ENCODE data around the gene CFAP54. TPM values are rescaled to one million over a fixed set of nuclear protein-coding genes. Genes with fewer than 3 reads are reported as not detected.

CFAP54 gene
- total and polyA plus RNA-seq, 2 donors (not counting 3 experiments of a cell fraction or from before 2014, with no cell fraction given): 3.6 to 26.9 TPM

DNA sequence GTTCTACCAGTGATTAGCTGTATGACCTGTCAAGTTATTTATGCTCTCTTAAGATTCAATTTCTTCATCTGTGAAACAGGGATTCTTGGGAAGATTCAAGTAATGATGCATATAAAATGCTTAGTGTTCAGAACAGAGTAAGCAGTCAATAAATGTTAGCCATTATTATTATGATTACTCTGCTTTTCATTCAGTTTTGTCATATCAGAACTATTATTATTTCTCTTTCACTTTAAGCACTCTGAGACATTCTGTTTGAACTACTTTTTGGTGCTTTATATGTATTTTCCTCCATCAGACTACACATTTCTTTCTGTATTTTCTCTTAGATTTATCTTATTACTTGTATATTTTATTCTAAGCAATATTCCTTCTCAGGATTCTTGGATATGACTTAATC is 81.2 kb downstream of the CFAP54 start:
- no TSS peak for BruUV-seq (replicated peaks)
- CTCF ChIA-PET: no interaction called here
- dilution Hi-C loops (cut with MboI; ENCODE audit: extremely low pct_ligation_motif_present, low sequenced_read_pairs): no loop called here

More for the DNA sequence above, 81.2 kb downstream of the CFAP54 start:
- H3K9ac ChIP-seq (replicated peaks; ENCODE audit: extremely low read depth, insufficient read depth, low read length): no peak overlapping the region
- no peaks in the 10 kb centered on the region for H3K4me1 ChIP-seq (ENCODE audit: control insufficient read depth, extremely low read depth, insufficient read depth, low read length)
- H3K9me3 ChIP-seq (replicated peaks; ENCODE audit: control insufficient read depth, insufficient read depth, low read length): no peaks in the 10 kb centered on the region
- H3K27ac ChIP-seq (ENCODE audit: insufficient read depth, low read depth, low read length): no peak overlapping the region
- intact Hi-C loops (cut with micrococcal nuclease): loop anchor here (10.0 kb wide), 2 partner anchors 574 to 1804 kb away; no protein-coding TSS in a partner anchor
- H2AFZ ChIP-seq (ENCODE audit: low read depth, low read length): no peak overlapping the region
- no peaks in the 10 kb centered on the region for H3K36me3 ChIP-seq (ENCODE audit: control insufficient read depth in 2 of 2, extremely low read depth in 1 of 2, insufficient read depth in 2 of 2, low read length in 2 of 2)
- H3K27me3 ChIP-seq (ENCODE audit: control insufficient read depth in 2 of 2, insufficient read depth in 2 of 2, low read length in 2 of 2): no peaks in the 10 kb centered on the region
- H3K9me1 ChIP-seq (replicated peaks; ENCODE audit: control insufficient read depth, extremely low read depth, insufficient read depth, low read length): no peaks in the 10 kb centered on the region
- DNase-seq (ENCODE audit: low read depth, low spot score) (no peak), FAIRE-seq (no peak)
- H3K79me2 ChIP-seq (ENCODE audit: control insufficient read depth, insufficient read depth, low read length): no peaks in the 10 kb centered on the region
- no peak for TF ChIP-seq POLR2AphosphoS5 (IDR thresholded peaks at IDR 0.05; ENCODE audit: insufficient read depth, low read depth, low read length)
- no peak for TF ChIP-seq MYC (IDR thresholded peaks at IDR 0.05; ENCODE audit: low read depth, low read length)
- no peak for TF ChIP-seq FOS (IDR thresholded peaks at IDR 0.05; ENCODE audit: borderline replicate concordance, insufficient read depth, low read length)
- no peak for TF ChIP-seq JUN (IDR thresholded peaks at IDR 0.05; ENCODE audit: borderline replicate concordance, insufficient read depth, insufficient read length, low read depth)
- TF ChIP-seq EZH2 (IDR thresholded peaks at IDR 0.05; ENCODE audit: borderline replicate concordance, low read depth, low read length, severe bottlenecking): no peak
- no peak for TF ChIP-seq POLR2A (IDR thresholded peaks at IDR 0.05; ENCODE audit: low read depth, low read length)
- TF ChIP-seq, protein P1, sequence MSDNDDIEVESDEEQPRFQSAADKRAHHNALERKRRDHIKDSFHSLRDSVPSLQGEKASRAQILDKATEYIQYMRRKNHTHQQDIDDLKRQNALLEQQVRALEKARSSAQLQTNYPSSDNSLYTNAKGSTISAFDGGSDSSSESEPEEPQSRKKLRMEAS (IDR thresholded peaks at IDR 0.05; ENCODE audit: insufficient read depth, insufficient read length): no peak
- TF ChIP-seq CTCF (IDR thresholded peaks at IDR 0.05; ENCODE audit: extremely low read depth in 1 of 2, insufficient read depth in 1 of 2, low read depth in 1 of 2, low read length in 2 of 2): no peak
- no peak for TF ChIP-seq GATA2 (IDR thresholded peaks at IDR 0.05; ENCODE audit: insufficient read depth, insufficient read length, low read depth, low read length)
- no peaks in the 10 kb centered on the region for H4K20me1 ChIP-seq (replicated peaks; ENCODE audit: control insufficient read depth, extremely low read depth, insufficient read depth, low read length)
- POLR2A ChIA-PET: no interaction called here
- H3K4me3 ChIP-seq (replicated peaks in 1 of 3; ENCODE audit: insufficient read depth in 1 of 3, low read depth in 1 of 3, low read length in 3 of 3): no peak overlapping the region
- H3K4me2 ChIP-seq (ENCODE audit: insufficient read depth, low read length): no peak overlapping the region

All from endothelial cell of umbilical vein (primary cell).